GM18951 (cell line): ENCODE data around the gene CLDN22.

Experiments
- POLR2A ChIP-seq: IDR thresholded peaks from 4 replicates; pipeline ENCODE4 v1.6.1; 2011; ENCODE audit warnings: mild to moderate bottlenecking; ENCODE audit not compliant: insufficient read length, insufficient read depth; ENCODE audit errors: extremely low read depth
- in situ Hi-C: fragments of 300-500 bp; cut with MboI; formaldehyde crosslinking; loops from one replicate; pipeline ENCODE4 v1.12.0; 2022; ENCODE audit warnings: low sequenced_read_pairs, mixed read lengths, inconsistent platforms; ENCODE audit not compliant: unreplicated experiment

CLDN22 gene

GRCh38 chr4:183352546-183352945, 32.5 kb upstream of the CLDN22 start:
- no peak for TF ChIP-seq POLR2A
- in situ Hi-C loops, result no loop called here

DNA sequence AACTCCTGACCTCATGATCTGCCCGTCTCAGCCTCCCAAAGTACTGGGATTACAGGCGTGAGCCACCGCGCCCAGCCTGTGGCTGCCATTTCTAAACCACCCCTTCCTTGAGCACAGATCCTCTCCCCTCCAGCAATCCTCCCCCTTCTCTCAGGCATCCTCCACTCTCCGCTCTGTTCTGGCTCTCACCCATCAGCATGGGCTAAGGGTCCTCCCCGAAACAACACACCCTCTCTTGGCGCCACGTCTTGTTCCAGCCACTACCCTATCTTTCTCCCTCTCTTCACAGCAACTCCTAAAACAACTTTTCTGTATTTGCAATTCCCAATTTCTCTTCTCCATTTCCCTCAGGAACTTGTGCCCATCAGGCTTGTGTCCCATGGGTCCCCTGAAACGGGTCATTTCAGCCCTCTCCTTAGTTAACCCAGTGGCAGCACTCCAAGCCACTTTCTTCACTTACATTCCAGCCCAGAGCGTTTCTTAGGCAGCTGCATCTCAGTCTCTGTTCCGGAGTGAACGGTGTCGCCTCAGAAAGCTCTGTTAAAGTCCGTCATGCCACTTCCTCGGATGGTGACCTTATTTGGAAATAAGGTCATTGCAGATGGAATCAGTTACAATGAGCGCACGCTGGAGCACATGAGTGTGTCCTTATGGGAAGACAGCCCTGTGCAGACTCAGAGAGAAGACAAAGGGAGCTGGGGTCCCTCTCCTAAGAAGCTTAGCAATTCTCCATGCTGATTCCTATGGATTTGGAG, 30.4 kb upstream of the CLDN22 start:
- in situ Hi-C loops, result no loop called here
- TF ChIP-seq POLR2A, result no peak

DNA sequence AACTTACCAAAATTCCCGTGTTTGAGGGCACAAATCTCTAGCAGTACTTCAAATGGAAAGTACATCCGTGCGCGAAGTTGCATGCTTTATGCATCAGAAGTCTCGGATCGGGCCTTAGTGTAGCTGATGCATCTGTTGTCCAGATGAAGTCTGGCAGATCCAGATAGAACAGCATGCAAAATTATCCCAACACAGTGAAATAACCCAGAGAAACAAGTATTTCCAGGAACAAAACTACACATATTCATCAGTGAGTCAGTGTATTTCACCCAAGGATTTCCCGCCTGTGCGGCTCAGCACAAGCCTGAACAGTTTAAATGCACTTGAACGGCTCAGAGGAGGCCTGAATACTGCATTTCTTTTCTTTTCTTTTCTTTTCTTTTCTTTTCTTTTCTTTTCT, 29.6 kb upstream of the CLDN22 start:
- no peak for TF ChIP-seq POLR2A
- in situ Hi-C loops, result no loop called here

- no peak for TF ChIP-seq POLR2A
- in situ Hi-C loops, result no loop called here
Measured at GRCh38 chr4:183348706-183349659, 28.9 kb upstream of the CLDN22 start.

DNA sequence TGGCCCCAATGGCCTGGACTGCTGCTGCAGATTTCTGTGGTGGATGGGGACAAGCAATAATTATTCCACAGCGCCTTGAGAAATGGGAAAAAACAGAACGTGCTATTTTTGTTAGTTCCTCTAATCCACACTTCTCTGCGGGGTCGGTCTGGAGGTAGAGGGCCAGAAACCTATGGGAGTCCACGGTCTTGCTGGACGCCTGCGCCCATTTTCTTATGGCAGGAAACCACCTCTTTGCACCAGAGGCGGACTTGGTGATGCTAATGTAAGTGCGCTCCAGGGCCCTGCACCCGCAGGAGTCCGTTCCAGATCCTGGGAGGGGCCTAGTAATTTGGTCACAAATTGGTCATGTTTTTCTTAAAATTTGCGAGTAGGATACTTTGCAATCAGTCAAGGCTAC, 28.1 kb upstream of the CLDN22 start:
- in situ Hi-C loops, result no loop called here
- no peak for TF ChIP-seq POLR2A

GRCh38 chr4:183347566-183347965, 27.5 kb upstream of the CLDN22 start:
- in situ Hi-C loops, result no loop called here
- TF ChIP-seq POLR2A, result no peak

DNA sequence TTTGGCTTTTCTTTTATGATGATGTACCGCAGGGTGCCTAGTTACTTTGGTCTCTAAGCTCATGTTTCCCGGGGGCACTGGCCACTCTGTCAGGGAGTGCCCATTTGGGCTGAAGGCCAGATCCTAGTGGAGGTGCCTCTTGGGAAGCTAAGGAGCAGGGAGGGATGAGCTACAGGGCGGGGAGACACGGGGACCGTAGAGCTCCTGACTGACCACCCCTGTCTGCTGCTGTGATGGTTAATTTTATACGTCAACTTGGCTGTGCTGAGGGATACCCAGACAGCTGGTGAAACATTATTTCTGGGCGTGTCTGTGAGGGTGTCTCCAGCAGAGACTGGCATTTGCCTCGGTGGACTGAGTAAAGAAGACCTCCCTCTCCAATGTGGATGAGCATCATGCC, 27.1 kb upstream of the CLDN22 start:
- in situ Hi-C loops, result no loop called here
- TF ChIP-seq POLR2A, result no peak

DNA sequence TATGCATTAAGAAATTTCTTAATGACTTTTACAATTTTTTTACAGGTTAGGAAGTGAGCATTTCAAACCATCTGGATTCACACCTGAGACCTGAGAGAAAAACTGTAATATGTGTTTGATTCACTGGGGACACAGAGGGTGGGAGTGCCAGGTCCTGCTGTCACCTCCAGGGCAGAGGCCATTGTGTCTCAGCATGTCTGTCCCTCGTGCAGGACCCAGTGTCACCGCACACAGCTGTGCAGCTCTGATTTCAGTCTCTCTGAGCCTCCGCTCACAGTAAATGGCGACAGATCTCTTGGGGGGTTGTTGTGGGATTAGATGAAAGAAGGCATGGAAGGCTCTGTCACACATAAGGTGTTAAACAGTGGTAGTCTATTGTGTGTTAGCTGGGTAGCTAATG, 25.2 kb upstream of the CLDN22 start:
- in situ Hi-C loops, result no loop called here
- TF ChIP-seq POLR2A, result no peak

DNA sequence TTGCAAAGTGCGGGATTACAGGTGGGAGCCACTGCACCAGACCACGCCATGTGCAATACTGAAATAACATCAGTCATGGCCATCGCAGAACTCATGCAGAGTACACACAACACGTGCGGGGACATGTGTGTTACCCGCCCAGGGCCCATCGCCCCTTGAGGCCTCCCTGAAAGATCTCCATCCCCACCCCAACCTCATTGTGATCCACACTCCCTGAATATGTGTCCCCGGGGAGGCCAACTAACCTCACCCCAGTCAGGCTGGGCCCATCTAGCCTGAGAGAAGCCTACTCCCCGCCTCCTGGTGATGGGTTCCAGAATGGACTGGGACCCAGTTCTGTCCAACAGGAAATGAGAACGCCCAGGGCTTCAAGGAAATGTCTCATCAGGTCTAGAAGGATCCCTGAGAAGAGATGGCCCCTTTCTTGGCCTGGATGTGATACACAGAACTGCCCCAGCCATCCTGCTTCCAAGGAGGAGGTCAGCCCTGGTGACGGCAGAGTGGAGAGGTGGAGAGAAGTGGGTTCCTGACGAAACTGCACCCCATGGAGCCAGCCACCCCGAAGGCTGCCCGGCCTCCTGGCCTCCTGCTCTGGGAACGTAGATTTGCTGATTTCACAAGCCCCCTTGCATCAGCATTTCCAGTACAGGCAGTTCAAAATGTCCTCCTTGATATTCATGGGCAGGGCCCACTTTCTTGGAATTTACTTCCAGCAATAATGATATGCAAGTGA, 24.6 kb upstream of the CLDN22 start:
- in situ Hi-C loops, result no loop called here
- no peak for TF ChIP-seq POLR2A

- in situ Hi-C loops, result no loop called here
Measured at GRCh38 chr4:183343730-183344129, 23.7 kb upstream of the CLDN22 start.

DNA sequence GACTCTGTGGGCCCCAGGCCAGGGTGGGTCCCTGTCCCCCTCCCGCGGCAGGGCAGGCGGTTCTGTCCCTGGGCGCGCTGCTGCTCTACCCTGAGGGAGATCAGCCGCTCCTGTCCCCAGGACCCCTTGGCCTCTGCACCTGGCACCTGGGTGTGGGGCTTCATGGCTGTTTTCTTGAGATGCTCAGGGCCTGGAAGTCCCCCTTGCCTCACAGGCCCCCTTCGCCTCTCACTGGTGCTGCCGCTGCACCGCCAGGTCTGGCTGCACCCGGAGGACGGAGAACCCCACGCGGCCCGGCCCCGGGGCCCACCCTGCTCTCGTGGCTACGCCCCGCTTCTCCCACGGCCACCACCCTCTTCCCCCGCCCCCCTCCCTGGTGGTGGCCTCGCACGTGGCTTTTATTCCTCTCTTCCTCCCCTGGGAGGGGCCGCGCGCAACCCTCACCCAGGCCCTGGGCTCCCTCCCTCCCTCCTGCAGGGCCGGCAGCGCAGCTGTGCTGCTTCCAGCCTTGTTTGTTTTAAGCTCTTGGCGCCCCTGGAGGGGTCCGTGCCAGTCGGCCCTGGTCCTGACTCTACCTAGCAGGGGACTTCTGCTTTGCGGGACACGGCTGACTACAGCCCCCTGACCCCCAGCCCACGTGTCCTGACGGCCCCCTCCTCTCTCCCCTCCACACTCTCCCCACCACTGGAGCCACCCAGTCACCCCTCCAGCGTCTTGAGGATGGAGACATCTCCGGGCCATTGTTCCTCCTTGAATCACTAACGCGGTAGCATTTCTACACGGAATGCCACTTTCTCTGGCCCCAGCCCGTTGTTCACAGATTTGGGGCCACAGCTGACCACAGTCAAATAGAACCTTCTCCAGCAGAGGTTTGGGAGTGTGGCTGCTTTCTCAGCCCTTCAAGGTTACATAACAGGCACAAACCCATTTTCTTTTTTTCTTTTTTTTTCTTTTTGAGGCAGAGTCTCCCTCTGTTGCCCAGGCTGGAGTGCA, 22.8 kb upstream of the CLDN22 start:
- TF ChIP-seq POLR2A, result no peak
- in situ Hi-C loops, result no loop called here

More at GRCh38 chr4:183343730-183344129, 23.7 kb upstream of the CLDN22 start:
- no peak for TF ChIP-seq POLR2A

GRCh38 chr4:183337833-183338232, 17.8 kb upstream of the CLDN22 start:
- in situ Hi-C loops, result no loop called here
- no peak for TF ChIP-seq POLR2A

DNA sequence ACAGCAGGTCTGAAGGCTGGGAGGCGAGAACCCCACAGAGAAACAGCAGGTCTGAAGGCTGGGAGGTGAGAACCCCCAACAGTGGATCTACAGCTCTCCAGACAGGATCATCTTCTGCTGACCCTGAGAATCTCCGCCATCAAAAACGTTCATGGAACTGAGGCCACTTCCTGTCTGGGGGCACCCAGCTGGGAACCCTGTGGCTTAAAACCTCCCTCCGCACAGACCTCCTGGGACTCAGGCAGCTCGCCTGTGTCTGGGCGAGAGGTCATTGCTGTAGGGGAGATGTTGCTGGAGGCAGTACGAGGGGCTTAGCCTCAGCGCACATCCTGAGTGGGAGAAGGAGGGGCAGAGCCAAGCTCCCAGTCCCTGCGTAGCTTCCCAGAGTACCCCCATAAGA, 17.3 kb upstream of the CLDN22 start:
- TF ChIP-seq POLR2A, result no peak
- in situ Hi-C loops, result no loop called here
